Measurements from ENCODE around the gene C5orf58.
"Not testable (repeated sequence)": the region's sequence is repeated elsewhere in the genome, so short reads cannot be mapped to it uniquely, and the experiment has no call there.

Gene C5orf58

DNA sequence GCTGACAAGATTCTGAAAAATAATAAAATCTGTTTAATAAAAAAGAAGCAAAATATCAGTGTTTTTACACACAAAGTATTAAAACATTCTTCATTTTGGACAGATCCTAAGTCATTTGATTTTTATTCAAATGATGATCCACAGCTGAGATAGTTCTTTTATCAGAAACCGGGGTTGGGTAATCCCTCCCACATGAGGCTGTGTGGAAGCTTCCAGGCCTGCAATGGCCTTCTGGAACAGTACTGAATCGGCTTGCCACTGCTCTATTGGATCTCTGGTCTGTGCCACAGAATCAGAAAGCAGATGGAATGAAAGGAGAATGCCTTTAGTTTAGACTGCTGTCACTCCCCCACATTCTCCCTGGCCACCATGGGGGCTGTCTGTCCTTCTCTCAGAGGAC, 6.1 kb upstream of the C5orf58 start:
- DNase-seq (ENCODE audit: low read depth): no peak
- H3K4me3 ChIP-seq (ENCODE audit: control insufficient read depth, low read depth, low read length): no peak overlapping the region
- TF ChIP-seq, protein P1, sequence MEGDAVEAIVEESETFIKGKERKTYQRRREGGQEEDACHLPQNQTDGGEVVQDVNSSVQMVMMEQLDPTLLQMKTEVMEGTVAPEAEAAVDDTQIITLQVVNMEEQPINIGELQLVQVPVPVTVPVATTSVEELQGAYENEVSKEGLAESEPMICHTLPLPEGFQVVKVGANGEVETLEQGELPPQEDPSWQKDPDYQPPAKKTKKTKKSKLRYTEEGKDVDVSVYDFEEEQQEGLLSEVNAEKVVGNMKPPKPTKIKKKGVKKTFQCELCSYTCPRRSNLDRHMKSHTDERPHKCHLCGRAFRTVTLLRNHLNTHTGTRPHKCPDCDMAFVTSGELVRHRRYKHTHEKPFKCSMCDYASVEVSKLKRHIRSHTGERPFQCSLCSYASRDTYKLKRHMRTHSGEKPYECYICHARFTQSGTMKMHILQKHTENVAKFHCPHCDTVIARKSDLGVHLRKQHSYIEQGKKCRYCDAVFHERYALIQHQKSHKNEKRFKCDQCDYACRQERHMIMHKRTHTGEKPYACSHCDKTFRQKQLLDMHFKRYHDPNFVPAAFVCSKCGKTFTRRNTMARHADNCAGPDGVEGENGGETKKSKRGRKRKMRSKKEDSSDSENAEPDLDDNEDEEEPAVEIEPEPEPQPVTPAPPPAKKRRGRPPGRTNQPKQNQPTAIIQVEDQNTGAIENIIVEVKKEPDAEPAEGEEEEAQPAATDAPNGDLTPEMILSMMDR (conservative IDR thresholded peaks at IDR 0.05; ENCODE audit: control insufficient read depth, insufficient read depth, low read depth, low read length): no peak

DNA sequence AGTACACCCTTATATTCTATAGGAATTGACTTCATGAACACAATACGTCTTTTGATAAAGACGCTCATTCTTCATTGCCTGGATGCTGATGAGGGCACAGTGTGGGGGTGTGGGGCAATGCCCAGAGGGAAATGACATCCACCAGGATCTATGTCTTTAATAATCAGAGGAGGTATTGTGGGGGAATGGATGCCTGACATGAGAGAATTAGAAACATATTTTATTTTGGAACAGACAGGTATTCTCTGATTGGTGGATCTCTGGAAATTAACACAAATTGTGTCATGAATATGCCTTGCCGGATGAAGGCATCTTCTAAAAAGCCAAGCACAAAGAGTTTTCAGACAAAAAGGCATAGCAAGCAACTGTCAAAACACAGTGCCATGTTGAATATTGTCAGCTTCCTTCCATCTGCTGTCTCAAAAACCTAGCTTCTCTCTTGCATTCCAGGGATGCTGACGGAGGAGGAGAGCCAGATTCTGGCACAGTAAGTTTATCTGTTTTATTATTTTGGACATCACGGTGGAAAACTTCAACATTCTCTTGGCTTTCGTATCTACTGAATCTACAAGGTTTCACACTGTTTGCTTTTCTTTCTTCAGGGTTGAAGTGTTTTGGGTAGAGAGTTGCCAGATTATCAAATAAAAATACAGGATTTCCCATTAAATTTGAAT, 3.9 kb upstream of the C5orf58 start:
- H3K4me3 ChIP-seq (ENCODE audit: control insufficient read depth, low read depth, low read length): no peak overlapping the region
- TF ChIP-seq, protein P1 (conservative IDR thresholded peaks at IDR 0.05; ENCODE audit: control insufficient read depth, insufficient read depth, low read depth, low read length): no peak
- DNase-seq (ENCODE audit: low read depth): no peak

DNA sequence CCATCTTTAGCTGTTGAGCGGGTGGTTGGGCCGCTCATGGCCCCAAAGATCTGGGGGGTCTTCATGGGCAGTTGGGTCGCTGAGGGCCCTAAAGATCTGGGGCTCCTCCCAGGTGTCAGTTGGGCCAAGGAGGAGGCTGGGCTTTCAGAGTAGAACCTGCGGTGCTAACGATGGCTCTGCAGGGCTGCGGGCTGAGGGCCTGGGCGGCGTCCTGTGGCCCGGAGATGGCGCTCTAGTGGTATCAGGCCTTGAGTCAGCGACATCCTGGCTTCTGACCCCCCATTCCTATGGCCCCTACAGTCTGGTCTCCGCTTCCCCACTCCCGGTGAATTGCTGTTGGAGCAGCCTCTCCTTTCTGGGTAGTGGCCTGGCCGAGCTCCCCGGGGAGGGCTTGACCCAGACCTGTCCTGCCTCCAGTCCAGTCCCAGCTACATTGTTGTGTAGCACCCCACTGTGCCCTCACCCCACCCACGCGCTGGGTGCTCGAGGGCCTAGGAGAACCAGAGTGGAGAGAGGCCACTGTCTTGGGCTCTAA, 640 bp downstream of the C5orf58 start:
- H3K4me3 ChIP-seq (ENCODE audit: control insufficient read depth, low read depth, low read length): no peak overlapping the region
- no peak for DNase-seq (ENCODE audit: low read depth)
- TF ChIP-seq, protein P1 (conservative IDR thresholded peaks at IDR 0.05; ENCODE audit: control insufficient read depth, insufficient read depth, low read depth, low read length): no peak

DNA sequence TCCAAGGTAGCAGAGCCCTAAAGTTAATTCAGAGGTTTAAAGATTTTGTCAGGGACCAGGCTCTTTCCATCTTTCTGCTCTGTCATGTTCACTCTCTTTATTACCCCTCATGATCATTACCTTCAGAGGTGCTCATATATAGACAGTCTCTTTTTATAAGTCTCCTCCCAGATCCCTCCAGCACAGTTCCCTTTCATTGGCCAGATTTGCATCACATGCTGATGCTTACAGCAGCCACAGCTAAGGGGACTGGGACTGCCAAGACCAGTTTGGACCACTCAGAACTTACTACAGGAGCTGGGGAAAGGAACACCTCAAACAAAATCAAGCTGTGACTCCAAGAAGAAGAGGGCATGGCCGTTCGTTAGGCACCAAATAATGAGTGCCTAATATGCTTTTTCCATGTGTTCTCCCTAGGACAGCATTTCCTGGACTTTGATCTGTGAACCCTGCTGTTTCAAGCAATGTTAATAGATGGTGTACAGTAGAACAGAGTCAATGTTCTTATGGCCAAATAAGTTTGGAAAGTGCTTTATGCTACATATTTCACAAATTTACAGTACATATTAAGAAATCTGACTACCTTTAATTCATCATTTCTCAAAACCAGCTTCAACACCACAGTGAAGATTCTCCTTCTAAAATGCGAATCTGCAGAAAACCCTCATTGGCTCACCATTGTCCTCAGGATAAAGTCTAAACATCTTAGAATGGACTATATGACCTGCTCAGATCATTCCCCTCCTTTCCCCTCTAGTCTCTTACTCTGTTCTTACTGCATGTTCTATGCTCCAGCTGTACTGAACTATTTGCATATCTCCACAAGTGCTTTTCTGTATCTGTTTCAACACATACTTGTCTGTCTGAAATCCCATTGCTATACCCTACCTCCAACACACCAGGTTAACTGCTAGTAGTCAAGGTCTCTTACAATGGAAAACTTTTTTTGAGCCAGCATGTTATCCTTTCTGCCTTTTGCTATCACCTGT, 3.4 kb downstream of the C5orf58 start:
- TF ChIP-seq, protein P1 (conservative IDR thresholded peaks at IDR 0.05; ENCODE audit: control insufficient read depth, insufficient read depth, low read depth, low read length): no peak
- no peak for DNase-seq (ENCODE audit: low read depth)
- H3K4me3 ChIP-seq (ENCODE audit: control insufficient read depth, low read depth, low read length): no peak overlapping the region

DNA sequence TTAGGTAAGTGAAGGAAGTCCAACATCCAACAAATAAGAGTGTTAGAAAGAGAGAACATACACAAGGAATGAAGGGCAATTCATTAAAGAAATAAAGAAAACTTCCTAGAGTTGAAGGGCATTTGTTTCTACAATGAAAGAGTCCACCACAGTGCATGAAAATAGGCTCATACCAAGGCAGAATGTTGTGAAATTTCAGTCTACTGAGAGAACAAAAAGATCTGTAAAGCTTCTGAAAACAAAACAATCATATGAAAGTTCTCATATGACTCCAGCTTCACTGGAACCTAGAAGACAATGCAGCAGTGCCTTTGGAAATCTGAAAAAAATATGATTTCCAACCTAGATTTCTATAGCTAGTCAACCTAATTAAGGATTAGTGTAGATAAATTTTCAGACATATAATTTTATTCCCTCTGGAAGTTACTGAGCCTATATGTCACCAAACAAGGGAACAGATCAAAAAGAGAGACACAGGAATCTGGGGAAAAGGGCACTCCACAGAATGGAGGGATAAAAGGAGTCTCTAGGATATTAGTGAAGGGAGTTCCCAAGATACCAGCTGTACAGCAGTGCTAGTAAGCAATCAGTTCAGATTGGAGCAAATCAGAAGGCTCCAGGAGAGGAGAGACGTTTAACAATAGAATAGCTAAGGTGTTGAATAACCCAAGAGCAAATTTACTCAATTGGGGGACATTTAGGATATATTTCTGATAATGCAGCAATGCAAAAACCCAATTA, 5.8 kb downstream of the C5orf58 start:
- TF ChIP-seq, protein P1 (conservative IDR thresholded peaks at IDR 0.05; ENCODE audit: control insufficient read depth, insufficient read depth, low read depth, low read length): no peak
- H3K4me3 ChIP-seq (ENCODE audit: control insufficient read depth, low read depth, low read length): no peak overlapping the region
- no peak for DNase-seq (ENCODE audit: low read depth)

DNA sequence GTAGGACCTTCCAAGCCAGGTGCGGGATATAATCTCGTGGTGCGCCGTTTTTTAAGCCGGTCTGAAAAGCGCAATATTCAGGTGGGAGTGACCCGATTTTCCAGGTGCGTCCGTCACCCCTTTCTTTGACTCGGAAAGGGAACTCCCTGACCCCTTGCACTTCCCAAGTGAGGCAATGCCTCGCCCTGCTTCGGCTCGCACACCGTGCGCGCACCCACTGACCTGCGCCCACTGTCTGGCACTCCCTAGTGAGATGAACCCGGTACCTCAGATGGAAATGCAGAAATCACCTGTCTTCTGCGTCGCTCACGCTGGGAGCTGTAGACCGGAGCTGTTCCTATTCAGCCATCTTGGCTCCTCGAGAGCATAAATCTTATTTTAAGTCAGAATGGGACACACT, 12.7 kb downstream of the C5orf58 start:
- DNase-seq (ENCODE audit: low read depth); H3K4me3 ChIP-seq (ENCODE audit: control insufficient read depth, low read depth, low read length): not testable (repeated sequence)

Data from fibroblast of mammary gland (primary cell).